Retinal pigment epithelial cell (primary cell): ENCODE measurements around the gene BRD3OS.

Source experiments
- DNase-seq: peaks from one replicate; pipeline ENCODE4 v3.0.0-alpha.2; 2010; ENCODE audit warnings: low read depth
- H3K4me3 ChIP-seq: 2 replicates; pipeline ENCODE4 v1.5.1; 2011; ENCODE audit warnings: mild to moderate bottlenecking, low read length, control low read depth, moderate library complexity
- CTCF ChIP-seq: conservative IDR thresholded peaks from 2 replicates; pipeline ENCODE4 v1.5.1; 2011; ENCODE audit warnings: low read depth, low read length, control low read depth, inconsistent platforms

The BRD3OS gene

GRCh38 chr9:134050726-134051125 lies 25.4 kb downstream of the BRD3OS start:
- no peak for TF ChIP-seq CTCF
- no peak for DNase-seq

GRCh38 chr9:134051319-134051718 lies 26.0 kb downstream of the BRD3OS start:
- no peak for TF ChIP-seq CTCF
- no peak for DNase-seq
- H3K4me3 ChIP-seq: no peak overlapping the region

More at GRCh38 chr9:134050726-134051125, 25.4 kb downstream of the BRD3OS start:
- H3K4me3 ChIP-seq: no peak overlapping the region

- no peak for DNase-seq
- no peak overlapping the region for H3K4me3 ChIP-seq
- no peak for TF ChIP-seq CTCF
Measured at GRCh38 chr9:134052491-134052890, 27.2 kb downstream of the BRD3OS start.

GRCh38 chr9:134052941-134053340 lies 27.7 kb downstream of the BRD3OS start:
- no peak for DNase-seq
- H3K4me3 ChIP-seq: no peak overlapping the region
- TF ChIP-seq CTCF: no peak

- TF ChIP-seq CTCF: no peak
- H3K4me3 ChIP-seq: no peak overlapping the region
- DNase-seq: no peak
Measured at GRCh38 chr9:134053401-134053871, 28.2 kb downstream of the BRD3OS start.

GRCh38 chr9:134053941-134054761 lies 28.9 kb downstream of the BRD3OS start:
- no peak for DNase-seq
- H3K4me3 ChIP-seq: no peak overlapping the region
- TF ChIP-seq CTCF: no peak
